ENCODE results near the gene SFRP5.

The SFRP5 gene

DNA sequence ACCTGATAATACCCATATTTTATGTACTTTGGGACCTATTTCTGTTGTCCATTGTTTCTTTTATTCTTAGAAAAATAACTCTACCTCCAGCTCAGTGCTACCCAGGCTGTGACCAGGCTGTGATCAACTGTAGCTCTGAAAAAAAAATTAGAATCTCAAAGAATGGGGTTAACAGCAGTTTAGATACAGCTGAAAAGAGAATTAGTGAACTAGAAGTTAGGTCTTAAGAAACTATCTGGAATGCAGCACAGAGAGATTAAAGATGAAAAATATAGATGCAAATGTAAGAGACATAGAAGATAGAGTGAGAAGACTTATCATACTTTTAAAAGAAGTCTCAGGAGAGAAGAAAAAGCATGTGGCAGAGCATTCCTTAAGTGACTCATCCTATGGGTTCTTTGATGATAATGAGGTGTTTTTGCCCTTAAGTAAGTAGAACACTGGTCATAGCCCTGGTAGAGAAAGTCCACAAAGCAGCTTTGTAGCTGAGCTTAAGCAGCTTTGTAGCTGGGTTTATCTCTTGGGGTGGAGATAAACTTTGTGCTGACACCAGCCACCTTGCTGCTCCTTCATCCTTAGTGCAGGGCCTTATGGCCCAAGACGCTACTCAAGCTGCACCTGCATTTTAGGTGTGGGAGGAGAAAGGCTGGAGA, 27.3 kb upstream of the SFRP5 start:
- Mint-ChIP-seq H3K27ac (no peak overlapping the region), H3K9me3 (peaks cover 23% of the 10 kb centered on the region), H3K36me3 (ENCODE audit: low read depth) (peaks cover 7% of the 10 kb centered on the region), H3K4me1 (ENCODE audit: low read depth) (peaks cover 16% of the 10 kb centered on the region), H3K4me3 (no peak overlapping the region), H3K27me3 (ENCODE audit: low read depth) (peaks cover 5% of the 10 kb centered on the region)
- no peak for DNase-seq (ENCODE audit: low spot score)

DNA sequence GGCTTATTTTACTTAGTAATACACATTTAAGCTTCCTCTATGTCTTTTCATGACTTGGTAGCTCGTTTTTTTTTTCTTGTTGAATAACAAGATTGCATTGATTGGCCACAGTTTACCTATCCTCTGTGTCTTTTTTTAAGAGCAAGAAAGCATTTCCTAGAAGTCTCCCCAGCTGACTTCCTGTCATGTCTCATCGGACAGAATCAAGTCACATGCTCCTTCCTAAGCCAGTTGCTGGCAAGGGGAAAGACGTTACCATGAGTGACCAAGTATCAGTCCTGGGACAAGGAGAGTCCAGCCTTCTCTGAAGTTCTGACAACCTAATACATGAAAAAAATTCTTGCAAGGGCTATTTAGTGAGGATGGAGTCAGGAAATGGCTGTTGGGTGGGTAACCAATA, 24.9 kb upstream of the SFRP5 start:
- Mint-ChIP-seq H3K4me3 (peak overlapping the region; percentile 82), H3K4me1 (ENCODE audit: low read depth) (peaks cover 22% of the 10 kb centered on the region), H3K9me3 (peaks cover 23% of the 10 kb centered on the region), H3K36me3 (ENCODE audit: low read depth) (peaks cover 7% of the 10 kb centered on the region), H3K27ac (peak overlapping the region; percentile 92), H3K27me3 (ENCODE audit: low read depth) (peaks cover 5% of the 10 kb centered on the region)
- DNase-seq (ENCODE audit: low spot score), result peak; percentile 22

DNA sequence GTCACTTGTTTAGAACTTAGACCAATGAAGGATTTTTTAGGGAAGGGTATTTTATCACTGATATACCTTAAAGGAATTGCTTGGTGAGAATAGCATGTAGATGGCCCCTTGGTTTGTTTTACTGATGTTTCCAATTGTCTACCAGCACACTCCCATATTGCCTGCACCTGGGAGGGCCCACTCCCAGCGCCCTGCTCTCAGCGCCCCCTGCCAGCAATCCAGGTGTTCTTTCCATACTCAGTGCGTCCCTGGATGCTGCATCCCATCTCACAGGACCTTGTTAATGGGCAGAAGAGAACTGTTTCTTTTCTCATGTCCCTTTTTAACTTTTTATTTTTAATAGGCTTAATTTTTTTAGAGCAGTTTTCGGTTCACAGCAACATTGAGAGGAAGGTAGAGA, 24.1 kb upstream of the SFRP5 start:
- H3K36me3 Mint-ChIP-seq (ENCODE audit: low read depth), result peaks cover 7% of the 10 kb centered on the region
- H3K27me3 Mint-ChIP-seq (ENCODE audit: low read depth), result peaks cover 5% of the 10 kb centered on the region
- peaks cover 22% of the 10 kb centered on the region for H3K4me1 Mint-ChIP-seq (ENCODE audit: low read depth)
- H3K27ac Mint-ChIP-seq, result no peak overlapping the region
- H3K4me3 Mint-ChIP-seq, result no peak overlapping the region
- peaks cover 23% of the 10 kb centered on the region for H3K9me3 Mint-ChIP-seq
- no peak for DNase-seq (ENCODE audit: low spot score)

DNA sequence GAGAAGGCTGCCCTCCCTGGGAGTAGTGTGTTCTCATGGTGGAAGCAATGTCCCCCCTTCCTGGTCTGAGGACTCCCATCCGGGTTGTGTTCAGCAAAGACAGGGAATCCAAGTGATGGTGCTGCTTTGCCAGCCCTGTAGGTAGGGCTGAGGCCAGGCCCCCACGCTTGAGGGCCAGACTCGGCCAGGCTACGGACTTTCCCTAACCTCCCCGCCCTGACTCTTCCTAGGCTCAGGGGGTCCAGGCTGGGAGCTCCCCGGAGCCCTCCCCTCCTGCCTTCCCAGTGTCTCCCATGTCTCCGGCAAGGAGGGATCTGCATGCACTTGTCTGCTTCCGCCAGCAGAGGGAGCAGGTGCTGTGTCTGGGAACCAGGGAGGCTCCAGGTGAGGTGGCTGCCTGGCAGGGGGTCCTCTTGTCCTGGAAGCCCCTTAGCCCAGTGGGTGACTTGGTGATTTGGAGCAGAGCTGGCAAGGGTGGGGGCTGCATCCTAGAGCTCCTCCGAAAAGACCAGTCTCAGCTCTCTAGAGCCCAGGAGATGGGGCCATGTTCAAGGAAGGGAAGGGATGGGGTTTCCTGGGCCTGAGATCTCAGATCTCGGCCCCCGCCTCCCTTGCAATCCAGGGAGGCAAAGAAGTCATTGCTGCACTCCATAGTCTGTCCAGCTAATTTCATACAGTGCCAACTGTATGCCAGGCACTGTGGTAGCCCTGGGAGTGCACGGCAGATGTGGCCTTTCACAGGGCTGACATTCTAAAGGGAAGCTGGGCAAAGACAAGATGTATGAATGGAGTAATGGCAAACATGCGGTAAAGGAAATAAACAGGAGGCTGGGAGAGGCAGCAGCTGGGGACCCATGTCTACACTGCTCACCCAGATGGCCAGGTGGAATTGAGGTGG, 20.3 kb upstream of the SFRP5 start:
- Mint-ChIP-seq H3K36me3 (ENCODE audit: low read depth) (peaks cover 6% of the 10 kb centered on the region), H3K4me3 (no peak overlapping the region), H3K27me3 (ENCODE audit: low read depth) (peaks cover 13% of the 10 kb centered on the region), H3K27ac (no peak overlapping the region), H3K9me3 (peaks cover 7% of the 10 kb centered on the region), H3K4me1 (ENCODE audit: low read depth) (peaks cover 20% of the 10 kb centered on the region)
- DNase-seq (ENCODE audit: low spot score), result peak; percentile 47

DNA sequence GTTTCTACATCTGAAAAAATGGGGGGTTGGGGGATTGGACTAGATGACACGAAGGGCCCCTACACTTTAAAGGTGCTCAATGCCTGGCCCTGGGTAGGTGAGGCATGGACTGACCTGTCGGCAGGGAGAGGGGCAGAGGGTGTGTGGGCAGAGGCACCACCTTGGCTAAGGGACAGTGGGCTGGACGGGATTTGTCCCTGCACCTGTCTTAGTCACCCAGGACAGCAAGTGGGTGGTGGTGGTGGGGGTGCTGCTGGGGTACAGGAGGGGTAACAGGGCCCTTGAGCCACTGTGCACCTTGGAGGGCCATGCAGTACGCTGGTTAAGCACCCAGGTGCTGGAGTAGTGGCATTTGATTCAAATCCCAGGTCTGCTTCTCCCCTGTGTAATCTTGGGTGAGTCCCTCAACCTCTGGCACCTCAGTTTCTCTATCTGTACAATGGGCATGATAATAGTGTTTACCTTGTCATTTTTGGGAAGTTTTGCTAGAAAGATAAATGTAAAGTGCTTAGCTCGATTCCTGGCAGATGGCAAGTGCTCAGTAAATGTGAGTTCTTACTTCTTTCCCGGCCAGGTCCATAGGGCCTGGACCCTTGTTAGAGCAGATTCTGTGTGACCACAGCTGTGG, 18.1 kb upstream of the SFRP5 start:
- H3K9me3 Mint-ChIP-seq, result no peaks in the 10 kb centered on the region
- peaks cover 13% of the 10 kb centered on the region for H3K27me3 Mint-ChIP-seq (ENCODE audit: low read depth)
- no peak for DNase-seq (ENCODE audit: low spot score)
- H3K36me3 Mint-ChIP-seq (ENCODE audit: low read depth), result no peaks in the 10 kb centered on the region
- no peak overlapping the region for H3K4me3 Mint-ChIP-seq
- peaks cover 6% of the 10 kb centered on the region for H3K4me1 Mint-ChIP-seq (ENCODE audit: low read depth)
- H3K27ac Mint-ChIP-seq, result no peak overlapping the region

DNA sequence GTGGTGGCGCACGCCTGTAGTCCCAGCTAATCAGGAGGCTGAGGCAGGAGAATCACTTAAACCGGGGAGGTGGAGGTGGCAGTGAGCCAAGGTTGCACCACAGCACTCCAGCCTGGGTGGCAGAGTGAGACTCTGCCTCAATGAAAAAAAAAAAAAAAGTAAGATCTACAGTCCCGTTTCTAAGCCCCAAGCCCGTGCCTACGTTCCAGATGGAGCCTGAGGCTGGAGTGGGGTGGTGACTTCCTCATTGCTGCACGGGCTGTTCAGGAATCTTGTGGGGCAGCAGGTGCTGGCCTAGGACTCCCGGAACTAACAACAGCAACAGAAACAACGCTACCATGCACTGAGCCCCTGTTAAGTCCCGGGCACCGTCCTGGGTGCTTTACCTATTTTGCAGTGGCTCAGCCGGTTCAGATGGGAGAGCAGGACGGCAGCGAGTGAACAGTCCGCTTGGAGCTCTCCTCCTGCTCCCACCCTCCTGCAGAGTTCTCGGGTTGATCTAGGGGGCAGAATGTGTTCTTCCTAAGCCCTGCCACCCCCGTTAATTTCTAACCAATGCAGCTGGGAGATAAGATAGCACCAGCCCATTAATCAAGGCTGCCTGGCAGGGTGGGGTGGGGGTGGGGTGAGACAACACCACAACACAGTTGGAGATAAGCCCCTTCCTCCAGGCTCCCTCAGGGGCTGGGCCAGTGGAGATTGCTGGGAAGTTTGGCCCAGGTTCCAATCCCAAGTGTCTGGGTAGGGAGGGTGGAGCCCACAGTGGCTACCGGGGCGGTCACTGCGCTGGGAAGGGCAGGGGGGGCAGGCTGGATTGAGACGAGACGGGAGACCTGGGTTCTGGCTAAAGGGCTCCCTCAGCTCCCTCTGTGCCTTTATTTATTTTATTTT, 17.0 kb upstream of the SFRP5 start:
- Mint-ChIP-seq H3K27ac (no peak overlapping the region), H3K9me3 (no peaks in the 10 kb centered on the region), H3K4me3 (no peak overlapping the region), H3K36me3 (ENCODE audit: low read depth) (no peaks in the 10 kb centered on the region), H3K27me3 (ENCODE audit: low read depth) (peaks cover 13% of the 10 kb centered on the region), H3K4me1 (ENCODE audit: low read depth) (peaks cover 5% of the 10 kb centered on the region)
- no peak for DNase-seq (ENCODE audit: low spot score)

DNA sequence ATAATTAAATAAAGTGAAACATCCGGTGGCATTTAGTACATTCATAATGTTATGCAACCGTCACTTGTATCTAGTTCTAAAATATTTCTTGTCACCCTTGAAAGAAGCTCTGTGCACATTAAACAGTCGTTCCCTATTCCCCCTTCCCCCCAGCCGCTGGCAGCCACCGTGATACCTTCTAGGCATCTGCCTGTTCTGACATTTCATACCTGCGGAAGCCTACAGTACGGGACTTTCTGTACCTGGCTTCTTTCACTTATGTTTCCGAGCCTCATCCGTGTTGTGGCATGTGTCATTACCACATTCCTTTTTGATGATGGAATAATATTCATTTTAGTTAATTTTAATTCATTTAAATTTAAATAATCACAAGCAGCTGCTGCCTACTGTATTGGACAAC, 13.9 kb upstream of the SFRP5 start:
- H3K4me1 Mint-ChIP-seq (ENCODE audit: low read depth), result peaks cover 6% of the 10 kb centered on the region
- H3K27me3 Mint-ChIP-seq (ENCODE audit: low read depth), result peaks cover 13% of the 10 kb centered on the region
- no peaks in the 10 kb centered on the region for H3K9me3 Mint-ChIP-seq
- H3K27ac Mint-ChIP-seq, result no peak overlapping the region
- no peaks in the 10 kb centered on the region for H3K36me3 Mint-ChIP-seq (ENCODE audit: low read depth)
- H3K4me3 Mint-ChIP-seq, result no peak overlapping the region
- no peak for DNase-seq (ENCODE audit: low spot score)

DNA sequence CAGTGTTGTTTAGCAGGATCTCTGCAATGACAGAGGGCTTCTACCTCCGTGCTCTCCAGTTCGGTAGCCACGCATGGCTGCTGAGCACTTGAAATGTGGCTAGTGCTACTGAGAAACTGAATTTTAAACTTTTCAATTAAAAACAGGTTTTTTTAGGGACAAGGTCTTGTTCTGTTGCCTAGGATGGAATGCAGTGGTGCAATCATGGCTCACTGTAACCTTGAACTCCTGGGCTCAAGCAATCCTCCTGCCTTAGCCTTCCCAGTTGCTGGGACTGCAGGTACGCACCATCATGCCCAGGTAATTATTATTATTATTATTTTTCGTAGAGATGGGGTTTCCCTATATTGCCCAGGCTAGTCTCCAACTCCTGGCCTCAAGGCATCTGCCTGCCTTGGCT, 13.4 kb upstream of the SFRP5 start:
- Mint-ChIP-seq H3K9me3 (no peaks in the 10 kb centered on the region), H3K27me3 (ENCODE audit: low read depth) (peaks cover 13% of the 10 kb centered on the region), H3K4me3 (no peak overlapping the region), H3K27ac (no peak overlapping the region), H3K4me1 (ENCODE audit: low read depth) (peaks cover 6% of the 10 kb centered on the region), H3K36me3 (ENCODE audit: low read depth) (no peaks in the 10 kb centered on the region)
- DNase-seq (ENCODE audit: low spot score), result no peak

DNA sequence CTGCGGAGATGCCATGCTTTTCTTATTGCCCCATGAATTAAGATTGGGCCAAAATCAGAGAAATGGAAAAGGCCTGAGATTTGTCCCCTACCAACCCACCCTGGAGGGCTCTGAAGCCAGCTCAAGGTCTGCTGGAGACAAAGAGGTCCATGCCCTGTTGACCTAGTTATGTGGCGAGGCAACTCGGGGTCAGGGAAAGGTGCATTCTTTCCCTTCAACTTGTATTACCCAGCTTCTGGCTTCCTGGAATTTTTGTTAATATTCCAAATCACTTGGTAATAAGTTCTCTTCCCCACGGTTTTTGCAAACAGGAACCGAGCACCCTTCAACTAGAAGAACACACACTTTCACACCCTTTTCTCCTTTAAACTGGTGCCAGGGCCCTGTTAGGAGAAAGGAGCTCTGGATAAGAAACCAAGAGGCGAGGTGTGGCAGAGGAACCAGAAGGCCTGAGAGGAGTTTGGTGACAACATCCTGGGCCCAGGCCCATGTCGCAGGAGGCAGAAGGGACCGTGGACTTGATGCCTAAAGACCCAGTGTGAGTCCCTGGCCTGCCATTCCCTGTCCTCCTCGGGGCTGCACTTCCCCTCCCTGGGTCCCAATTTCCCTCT, 12.5 kb upstream of the SFRP5 start:
- H3K4me1 Mint-ChIP-seq (ENCODE audit: low read depth), result peaks cover 6% of the 10 kb centered on the region
- no peaks in the 10 kb centered on the region for H3K9me3 Mint-ChIP-seq
- no peak overlapping the region for H3K4me3 Mint-ChIP-seq
- peaks cover 9% of the 10 kb centered on the region for H3K27me3 Mint-ChIP-seq (ENCODE audit: low read depth)
- H3K27ac Mint-ChIP-seq, result no peak overlapping the region
- DNase-seq (ENCODE audit: low spot score), result no peak
- no peaks in the 10 kb centered on the region for H3K36me3 Mint-ChIP-seq (ENCODE audit: low read depth)

DNA sequence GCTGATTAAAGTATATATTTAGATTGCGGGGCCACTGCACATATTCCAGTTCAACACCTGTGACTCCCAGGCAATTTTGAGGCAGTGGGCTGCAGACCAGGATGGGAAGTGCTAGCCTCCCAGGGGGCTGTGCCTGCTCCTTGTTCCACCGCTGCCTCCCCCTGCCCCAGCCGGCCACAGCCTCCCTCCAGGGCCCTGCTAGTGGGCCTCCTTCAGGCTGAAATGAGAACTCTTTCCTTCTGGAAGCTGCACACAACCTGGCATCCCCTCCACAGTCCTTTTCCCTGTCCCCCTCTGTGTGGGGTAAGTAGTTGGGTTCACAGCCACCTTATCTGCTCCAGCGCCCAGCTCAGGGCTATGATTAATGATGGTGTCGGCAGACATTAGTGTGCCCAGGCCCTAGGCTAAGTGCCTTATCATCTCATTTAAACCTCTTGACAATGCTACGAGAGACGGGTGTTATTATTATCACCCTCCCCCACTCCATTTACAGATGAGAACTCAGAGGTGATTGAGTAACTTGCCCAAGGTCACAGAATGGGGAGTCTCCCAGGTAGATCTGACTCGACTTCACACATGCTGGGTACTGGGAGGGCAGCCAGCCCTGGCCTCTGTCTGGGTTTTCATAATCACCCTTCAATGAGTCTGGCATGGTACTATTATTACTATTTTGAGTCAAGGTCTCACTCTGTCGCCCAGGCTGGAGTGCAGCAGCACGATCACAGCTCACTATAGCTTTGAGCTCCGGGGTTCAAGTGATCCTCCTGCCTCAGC, 10.8 kb upstream of the SFRP5 start:
- no peak overlapping the region for H3K4me3 Mint-ChIP-seq
- H3K27ac Mint-ChIP-seq, result no peak overlapping the region
- no peaks in the 10 kb centered on the region for H3K27me3 Mint-ChIP-seq (ENCODE audit: low read depth)

DNA sequence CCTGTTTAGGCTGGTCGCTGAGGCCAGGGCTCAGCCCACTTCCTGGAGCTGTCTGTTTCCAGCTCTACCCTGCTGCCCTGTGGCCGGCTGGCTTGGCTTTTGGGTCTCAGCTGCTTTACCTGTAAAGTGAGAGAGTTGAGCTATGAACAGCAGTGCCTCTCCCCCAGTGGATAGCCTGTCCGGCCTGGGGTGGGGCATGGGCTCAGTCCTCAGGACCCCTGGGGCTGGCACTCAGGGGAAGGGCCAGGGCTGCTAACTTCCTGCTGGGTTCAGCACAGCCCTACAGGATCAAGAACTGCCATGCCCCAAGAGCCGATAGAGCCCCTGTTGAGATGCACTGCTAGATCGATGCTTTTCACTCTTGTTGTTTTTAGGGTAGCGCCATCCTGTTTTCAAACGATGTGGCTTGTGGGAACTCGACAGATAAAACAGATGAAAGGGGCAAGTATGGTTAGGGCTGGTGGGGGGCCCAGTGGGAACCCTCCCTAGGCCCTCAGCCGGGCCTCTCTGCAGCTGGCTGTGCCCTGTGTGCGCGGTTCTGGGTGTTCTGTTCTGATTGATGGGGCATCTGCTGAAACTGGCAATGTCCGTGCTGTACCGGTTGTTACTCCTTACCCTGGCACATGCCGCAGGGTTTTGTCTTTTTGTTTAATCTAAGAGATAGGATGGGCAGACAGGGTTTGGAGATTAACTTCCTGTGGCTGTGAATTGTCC, 10.0 kb upstream of the SFRP5 start:
- Mint-ChIP-seq H3K9me3 (no peaks in the 10 kb centered on the region), H3K4me1 (ENCODE audit: low read depth) (peaks cover 6% of the 10 kb centered on the region), H3K27me3 (ENCODE audit: low read depth) (no peaks in the 10 kb centered on the region), H3K4me3 (no peak overlapping the region), H3K36me3 (ENCODE audit: low read depth) (no peaks in the 10 kb centered on the region), H3K27ac (no peak overlapping the region)
- DNase-seq (ENCODE audit: low spot score), result no peak

More for the DNA sequence above, 10.8 kb upstream of the SFRP5 start:
- Mint-ChIP-seq H3K9me3 (no peaks in the 10 kb centered on the region), H3K36me3 (ENCODE audit: low read depth) (no peaks in the 10 kb centered on the region), H3K4me1 (ENCODE audit: low read depth) (peaks cover 6% of the 10 kb centered on the region)
- no peak for DNase-seq (ENCODE audit: low spot score)

DNA sequence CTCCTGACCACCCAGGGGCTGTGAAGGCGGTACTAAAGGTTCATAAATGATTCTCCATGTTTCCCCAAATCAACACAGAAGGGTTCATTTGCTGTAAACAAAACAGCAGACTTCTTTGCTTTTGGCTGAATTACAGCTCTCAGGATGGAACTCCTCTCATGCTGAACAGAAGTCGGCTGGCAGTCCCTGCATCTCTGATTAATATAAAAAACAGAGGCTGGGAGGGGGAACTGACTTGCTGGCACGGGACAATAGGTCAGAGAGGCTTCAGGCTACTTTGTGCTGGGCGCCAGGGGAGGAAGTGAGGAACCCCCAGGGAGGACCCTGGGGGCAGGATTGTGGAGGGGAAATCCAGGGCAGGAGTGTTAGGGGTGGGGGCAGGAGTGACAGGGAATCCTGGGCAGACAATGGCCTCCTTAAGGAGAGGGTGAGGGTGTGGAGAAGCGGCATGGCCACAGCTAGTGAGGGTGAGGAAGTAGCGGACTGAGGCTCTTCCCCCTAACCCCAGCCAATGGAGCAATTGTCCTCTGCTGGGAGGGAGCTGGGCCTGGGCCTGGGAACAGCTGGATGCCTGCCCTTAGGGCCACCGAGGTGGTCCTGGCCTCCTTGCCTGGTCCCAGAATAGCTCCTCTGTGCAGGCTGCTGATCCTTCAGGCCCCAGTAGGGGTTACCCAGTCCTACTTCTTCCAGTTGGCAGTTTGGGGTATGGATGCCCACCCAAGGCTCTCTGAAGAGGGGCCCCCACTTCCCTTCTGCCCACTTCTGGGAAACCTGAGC, 9.2 kb upstream of the SFRP5 start:
- no peak overlapping the region for H3K4me3 Mint-ChIP-seq
- no peaks in the 10 kb centered on the region for H3K9me3 Mint-ChIP-seq
- peaks cover 6% of the 10 kb centered on the region for H3K4me1 Mint-ChIP-seq (ENCODE audit: low read depth)
- no peak for DNase-seq (ENCODE audit: low spot score)
- no peak overlapping the region for H3K27ac Mint-ChIP-seq
- no peaks in the 10 kb centered on the region for H3K27me3 Mint-ChIP-seq (ENCODE audit: low read depth)
- no peaks in the 10 kb centered on the region for H3K36me3 Mint-ChIP-seq (ENCODE audit: low read depth)

All from T-helper 2 cell treated with Interferon-gamma antibody and Interleukin-4, amounts not matched to agents 5 μg/mL and 100 μg/mL, for 36 hours (primary cell).